OCI-LY1 (cell line): ENCODE data around the gene EGR4.

ENCODE experiments used
- CTCF ChIP-seq: fragments of 200-600 bp; sonication (generic), shearing (Covaris generic); IDR thresholded peaks from 2 replicates; pipeline ENCODE4 v1.5.1; 2017; ENCODE audit warnings: mild to moderate bottlenecking, antibody characterized with exemption, low read length, moderate library complexity, mixed read lengths
- EZH2 ChIP-seq: fragments of 200-600 bp; sonication (generic), shearing (Covaris generic); IDR thresholded peaks from 2 replicates; pipeline ENCODE4 v1.8.0; 2017; ENCODE audit warnings: borderline replicate concordance, mixed run types, mild to moderate bottlenecking, antibody characterized with exemption, low read length, moderate library complexity, mixed read lengths

- TF ChIP-seq CTCF (no peak), EZH2 (no peak)
Observed at GRCh38 chr2:73267008-73267407, 26.3 kb downstream of the EGR4 start.
